T-helper 2 cell treated with Interferon-gamma antibody and Interleukin-4, amounts not matched to agents 100 ng/mL and 5 ng/mL, for 36 hours (primary cell): ENCODE results near the gene CD151. TPM values are rescaled to one million over a fixed set of nuclear protein-coding genes. Genes with fewer than 3 reads are reported as not detected.

Source experiments
- intact Hi-C: fragments of 100-400 bp; cut with micrococcal nuclease; formaldehyde crosslinking; loops from one replicate; pipeline ENCODE4 v1.15.1; 2023
- total RNA-seq: library from RNA; stranded (reverse); gene quantifications from 2 replicates; pipeline ENCODE4 v1.2.3, GENCODE V29; 2022

CD151 gene
- total RNA-seq, 1 donor from 2014 or later = 42.4 TPM

- intact Hi-C loops = loop anchor here (1.0 to 5.0 kb wide), 5 partner anchors 9 to 219 kb away; partner anchors contain the start of genes DEAF1, PHRF1, PIDD1 and RPLP2
Observed at GRCh38 chr11:796565-797295, 36.0 kb upstream of the CD151 start.

- intact Hi-C loops = loop anchor here (1.0 to 5.0 kb wide), 6 partner anchors 8 to 220 kb away; partner anchors contain the start of genes DEAF1, GATD1, PHRF1 and PIDD1
Observed at GRCh38 chr11:797296-798092, 35.3 kb upstream of the CD151 start.

- intact Hi-C loops = loop anchor here (1.0 to 5.0 kb wide), 3 partner anchors 21 to 221 kb away; partner anchors contain the start of genes GATD1, PHRF1 and TALDO1
Observed at GRCh38 chr11:798093-798713, 34.5 kb upstream of the CD151 start, which contains the start of gene SLC25A22. Gene SLC25A22 (minus strand): TSS chr11:798281. CDS start chr11:795006, 3,275 bp downstream.

GRCh38 chr11:799641-800316 lies 33.0 kb upstream of the CD151 start:
- intact Hi-C loops = loop anchor here (5.0 kb wide), 2 partner anchors 52 to 222 kb away; partner anchors contain the start of genes PHRF1 and TALDO1

GRCh38 chr11:800473-800872 lies 32.3 kb upstream of the CD151 start:
- intact Hi-C loops = no loop called here

GRCh38 chr11:801097-801780 lies 31.5 kb upstream of the CD151 start:
- intact Hi-C loops = no loop called here

GRCh38 chr11:802018-802617 lies 30.6 kb upstream of the CD151 start:
- intact Hi-C loops = no loop called here

GRCh38 chr11:802693-803466 lies 29.9 kb upstream of the CD151 start:
- intact Hi-C loops = no loop called here

- intact Hi-C loops = no loop called here
Observed at GRCh38 chr11:803467-803742, 29.3 kb upstream of the CD151 start.

GRCh38 chr11:803770-804598 lies 28.8 kb upstream of the CD151 start:
- intact Hi-C loops = no loop called here

GRCh38 chr11:804599-804964 lies 28.2 kb upstream of the CD151 start:
- intact Hi-C loops = no loop called here

- intact Hi-C loops = loop anchor here (1.0 to 5.0 kb wide), 5 partner anchors 11 to 601 kb away; partner anchors contain the start of genes BET1L, CHID1, POLR2L and RIC8A
Observed at GRCh38 chr11:808427-809286, 24.1 kb upstream of the CD151 start.

- intact Hi-C loops = loop anchor here (1.0 to 5.0 kb wide), 5 partner anchors 10 to 602 kb away; partner anchors contain the start of genes BET1L, CHID1, POLR2L and RIC8A
Observed at GRCh38 chr11:809287-810039, 23.3 kb upstream of the CD151 start, which contains the start of gene RPLP2. Gene RPLP2 (plus strand): TSS chr11:809967. CDS start chr11:810235, 268 bp downstream.

- intact Hi-C loops = no loop called here
Observed at GRCh38 chr11:810040-810567, 22.6 kb upstream of the CD151 start.

- intact Hi-C loops = no loop called here
Observed at GRCh38 chr11:811446-812245, 21.1 kb upstream of the CD151 start.

GRCh38 chr11:812390-812789 lies 20.4 kb upstream of the CD151 start:
- intact Hi-C loops = no loop called here
